GM12875 (cell line): ENCODE data around the gene RARA.

Source experiments
- H3K4me3 ChIP-seq: one replicate; pipeline ENCODE4 v1.5.1; 2011; ENCODE audit warnings: low read depth, low read length, control low read depth
- TF ChIP-seq, protein P1 (sequence below): IDR thresholded peaks from 2 replicates; pipeline ENCODE4 v1.5.1; 2011; ENCODE audit warnings: low read depth, mild to moderate bottlenecking, control low read depth, inconsistent platforms, low read length, moderate library complexity, borderline replicate concordance; ENCODE audit not compliant: insufficient read depth

The RARA gene

DNA sequence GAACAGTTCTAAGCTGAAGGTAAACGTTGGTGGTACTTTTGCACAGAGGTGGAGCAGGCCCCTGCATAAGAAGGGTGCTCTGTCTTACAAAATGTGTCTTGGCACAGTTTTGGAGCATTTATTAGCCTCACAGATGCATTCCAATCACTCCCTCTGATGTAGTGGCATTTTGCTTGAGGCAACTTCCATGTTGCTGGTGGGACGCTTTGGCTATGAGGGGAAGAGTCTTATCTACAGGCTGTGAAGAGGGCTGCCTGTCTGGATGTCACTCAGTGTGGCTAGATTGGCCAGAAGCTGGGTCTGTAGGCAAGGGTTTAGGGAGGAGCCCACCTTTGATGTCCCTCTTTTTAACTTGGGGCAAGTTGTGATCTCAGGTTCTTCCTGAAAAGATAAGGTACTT, 2.6 kb upstream of the RARA start:
- no peak overlapping the region for H3K4me3 ChIP-seq
- TF ChIP-seq, protein P1, sequence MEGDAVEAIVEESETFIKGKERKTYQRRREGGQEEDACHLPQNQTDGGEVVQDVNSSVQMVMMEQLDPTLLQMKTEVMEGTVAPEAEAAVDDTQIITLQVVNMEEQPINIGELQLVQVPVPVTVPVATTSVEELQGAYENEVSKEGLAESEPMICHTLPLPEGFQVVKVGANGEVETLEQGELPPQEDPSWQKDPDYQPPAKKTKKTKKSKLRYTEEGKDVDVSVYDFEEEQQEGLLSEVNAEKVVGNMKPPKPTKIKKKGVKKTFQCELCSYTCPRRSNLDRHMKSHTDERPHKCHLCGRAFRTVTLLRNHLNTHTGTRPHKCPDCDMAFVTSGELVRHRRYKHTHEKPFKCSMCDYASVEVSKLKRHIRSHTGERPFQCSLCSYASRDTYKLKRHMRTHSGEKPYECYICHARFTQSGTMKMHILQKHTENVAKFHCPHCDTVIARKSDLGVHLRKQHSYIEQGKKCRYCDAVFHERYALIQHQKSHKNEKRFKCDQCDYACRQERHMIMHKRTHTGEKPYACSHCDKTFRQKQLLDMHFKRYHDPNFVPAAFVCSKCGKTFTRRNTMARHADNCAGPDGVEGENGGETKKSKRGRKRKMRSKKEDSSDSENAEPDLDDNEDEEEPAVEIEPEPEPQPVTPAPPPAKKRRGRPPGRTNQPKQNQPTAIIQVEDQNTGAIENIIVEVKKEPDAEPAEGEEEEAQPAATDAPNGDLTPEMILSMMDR: no peak

DNA sequence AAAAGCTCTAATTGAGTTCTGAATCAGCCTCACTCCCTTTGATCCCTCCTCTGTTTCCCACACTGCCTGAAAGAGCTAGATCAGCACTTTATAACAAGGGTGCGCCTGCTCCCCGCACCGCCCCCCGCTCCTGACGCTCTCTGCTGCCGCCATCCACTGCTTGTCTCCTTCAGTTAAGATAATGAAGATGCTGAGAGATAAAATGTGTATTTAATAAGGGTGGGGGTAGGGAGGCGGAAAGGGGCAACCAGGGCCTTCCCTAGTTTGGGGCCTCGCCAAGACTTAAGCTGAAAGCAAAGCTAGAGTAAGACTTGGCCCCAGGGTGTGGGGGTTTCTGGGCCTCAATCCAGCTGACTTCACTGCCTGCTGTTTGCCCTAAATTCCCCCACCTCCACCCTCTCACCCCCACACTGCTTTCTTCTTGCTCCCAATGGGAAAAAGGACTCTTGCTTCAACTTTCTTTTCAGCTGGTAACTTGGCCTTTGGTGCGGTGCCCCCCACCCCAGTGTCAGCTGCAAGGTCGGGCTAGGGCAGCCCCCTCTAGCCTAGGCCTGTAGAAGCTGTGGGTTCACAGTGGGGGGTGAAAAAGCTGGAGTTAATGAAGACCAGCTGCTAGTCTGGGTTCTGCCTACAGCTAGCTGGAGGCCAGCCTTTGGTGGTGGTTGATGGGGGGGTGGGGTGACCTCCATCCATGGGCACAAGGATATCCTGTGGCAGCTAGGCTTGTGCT, 1.8 kb upstream of the RARA start:
- H3K4me3 ChIP-seq: no peak overlapping the region
- TF ChIP-seq, protein P1: no peak

DNA sequence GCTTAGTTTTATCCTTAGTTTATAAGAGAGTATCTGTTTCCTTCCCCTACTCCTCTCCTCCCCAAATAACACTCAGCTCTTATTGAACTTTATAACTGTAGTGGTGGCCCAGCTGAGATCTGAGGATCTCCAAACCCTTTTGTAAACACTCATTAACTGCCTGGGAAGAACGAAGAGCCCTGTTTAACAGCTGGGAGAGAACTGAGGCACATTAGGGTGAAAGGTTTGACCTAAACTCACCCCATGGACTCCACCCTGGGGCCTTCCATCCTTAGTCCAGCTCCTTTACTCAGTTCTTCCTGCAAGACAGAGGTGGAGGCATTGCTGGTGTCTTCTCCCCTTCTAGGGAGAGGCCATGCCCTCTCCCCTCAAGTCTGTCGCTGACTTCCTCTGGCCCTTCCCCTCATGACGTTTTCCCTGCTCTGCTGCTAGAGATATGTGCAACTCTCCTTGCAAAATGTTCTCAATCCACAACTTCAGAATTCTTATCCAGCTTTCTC, 1.2 kb upstream of the RARA start:
- TF ChIP-seq, protein P1: no peak
- no peak overlapping the region for H3K4me3 ChIP-seq

DNA sequence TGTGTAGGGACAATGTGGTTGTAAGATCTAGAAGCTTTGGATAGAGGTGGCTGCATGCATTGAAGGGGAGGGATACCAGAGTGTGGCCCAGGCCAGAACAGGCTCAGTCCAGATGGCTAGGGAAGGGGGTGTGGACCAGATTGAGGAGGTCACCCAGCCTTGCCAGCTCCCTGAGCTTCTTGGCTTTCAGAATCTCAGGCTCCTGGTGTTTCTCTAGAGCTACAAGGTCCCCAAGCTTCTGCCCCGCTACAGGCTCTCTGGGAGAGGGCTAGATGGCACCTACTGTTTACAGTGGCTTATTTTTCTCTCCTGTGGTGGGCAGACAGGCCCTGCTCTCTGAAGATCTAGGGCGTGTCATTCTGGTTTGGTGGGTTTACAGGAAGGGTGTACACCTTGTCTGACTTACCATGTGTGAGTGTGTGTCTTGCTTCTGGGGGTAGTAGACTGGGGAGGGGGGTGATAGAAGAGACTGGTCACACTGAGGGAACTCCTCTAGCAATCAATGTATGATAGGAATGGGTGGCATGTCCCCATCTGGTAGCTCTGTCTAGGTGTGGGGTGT, 1.1 kb downstream of the RARA start:
- TF ChIP-seq, protein P1: no peak
- H3K4me3 ChIP-seq: peak overlapping the region; percentile 47

DNA sequence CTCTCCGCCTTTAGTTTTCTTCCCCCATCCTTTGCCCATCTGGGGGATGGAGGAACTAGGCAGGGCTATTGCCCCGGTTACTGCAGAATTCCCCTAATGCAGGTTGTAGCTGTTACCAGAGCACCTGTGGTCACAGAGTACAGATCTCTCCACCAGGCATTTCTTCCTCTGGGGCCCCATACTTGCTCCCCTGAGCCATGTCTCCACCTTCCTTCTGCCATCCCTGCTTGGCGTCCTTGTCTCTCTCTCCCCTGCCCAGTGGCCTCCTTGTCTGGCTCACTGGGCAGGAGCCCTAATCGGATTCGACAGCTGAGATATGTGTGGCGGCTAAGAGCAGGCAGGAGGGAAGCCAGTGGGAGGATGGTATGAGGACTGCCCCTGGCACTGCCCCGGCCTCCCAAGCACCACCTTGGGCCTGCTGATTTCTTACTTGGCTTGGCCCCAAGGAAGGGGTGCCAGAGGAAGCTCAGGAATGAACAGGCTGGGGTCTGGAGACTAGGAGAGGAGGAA, 2.0 kb downstream of the RARA start:
- no peak overlapping the region for H3K4me3 ChIP-seq
- TF ChIP-seq, protein P1: no peak

DNA sequence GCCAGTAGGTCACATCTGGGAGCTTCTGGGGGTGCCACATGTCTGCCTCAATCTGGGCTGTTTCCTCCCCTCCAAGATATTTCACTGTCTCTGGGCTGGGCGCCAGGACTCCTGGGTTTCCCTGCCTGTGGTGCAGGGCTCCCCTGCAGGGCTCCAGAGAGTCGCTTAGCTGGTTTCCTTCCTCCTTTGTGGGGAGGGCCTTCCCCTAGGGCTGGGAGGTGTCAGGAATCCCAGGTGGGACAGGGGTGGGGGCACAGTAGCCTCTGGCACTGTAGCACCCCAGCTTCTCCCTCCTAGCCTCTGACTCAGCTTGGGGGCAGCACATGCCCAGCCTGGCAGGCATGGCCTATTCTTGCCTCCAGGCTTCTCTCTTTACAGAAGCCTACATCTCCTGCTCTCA, 2.6 kb downstream of the RARA start:
- TF ChIP-seq, protein P1: no peak
- H3K4me3 ChIP-seq: no peak overlapping the region
